Motor neuron (in vitro differentiated cells): Measurements from ENCODE around the gene LAMTOR4. TPM values are rescaled to one million over a fixed set of nuclear protein-coding genes. Genes with fewer than 3 reads are reported as not detected.

Experiments used
- ATAC-seq, 8 experiments: fragments of 200-7000 bp; cut with Tn5 transposase; replicated peaks in 6 of 8; 2 replicates each; pipeline ENCODE4 v1.8.0; 2021; ENCODE audit warnings: mild to moderate bottlenecking in 8 of 8, moderate library complexity in 8 of 8
- H3K27ac ChIP-seq, 2 donors: fragments of 250-450 bp; sonication (Bioruptor Pico); 2 replicates each; pipeline ENCODE4 v1.9.0; 2021; ENCODE audit warnings: antibody characterized with exemption in 2 of 2, mild to moderate bottlenecking in 2 of 2, moderate library complexity in 1 of 2
- H3K4me1 ChIP-seq, 2 donors: fragments of 250-450 bp; sonication (Bioruptor Pico); replicated peaks in 1 of 2; 2 replicates each; pipeline ENCODE4 v1.6.1; 2021; ENCODE audit warnings: antibody characterized with exemption in 2 of 2, mild to moderate bottlenecking in 2 of 2, moderate library complexity in 1 of 2
- H3K4me3 ChIP-seq, 5 donors: fragments of 250-450 bp; sonication (Bioruptor Pico); 2 replicates each; pipeline ENCODE4 v1.9.0; 2021; ENCODE audit warnings: antibody characterized with exemption in 5 of 5, mild to moderate bottlenecking in 5 of 5, moderate library complexity in 4 of 5
- WGBS, 10 experiments: fragments of 450-650 bp; shearing (Covaris generic); methylation state at CpG; one replicate each; pipeline ENCODE4 v1.0.0; 2022; 5-methylcytosine and 5-hydroxymethylcytosine counted together
- in situ Hi-C, 9 experiments: fragments of 400-800 bp; cut with MboI; loops; one replicate each; pipeline ENCODE4 v1.15.0; 2021; ENCODE audit warnings: low sequenced_read_pairs in 9 of 9, low pct_unique_long_range_greater_than_20kb in 2 of 9; ENCODE audit not compliant: unreplicated experiment in 9 of 9
- total RNA-seq, 8 experiments: library from RNA; unstranded; fragments of 300-600 nt; gene quantifications; 2 replicates each; pipeline versions ENCODE4 v1.2.3 to v1.2.4, GENCODE V29; 2022

Gene LAMTOR4
- total RNA-seq, 8 experiments from 2014 or later: 74.0 to 145 (median 111) TPM

DNA sequence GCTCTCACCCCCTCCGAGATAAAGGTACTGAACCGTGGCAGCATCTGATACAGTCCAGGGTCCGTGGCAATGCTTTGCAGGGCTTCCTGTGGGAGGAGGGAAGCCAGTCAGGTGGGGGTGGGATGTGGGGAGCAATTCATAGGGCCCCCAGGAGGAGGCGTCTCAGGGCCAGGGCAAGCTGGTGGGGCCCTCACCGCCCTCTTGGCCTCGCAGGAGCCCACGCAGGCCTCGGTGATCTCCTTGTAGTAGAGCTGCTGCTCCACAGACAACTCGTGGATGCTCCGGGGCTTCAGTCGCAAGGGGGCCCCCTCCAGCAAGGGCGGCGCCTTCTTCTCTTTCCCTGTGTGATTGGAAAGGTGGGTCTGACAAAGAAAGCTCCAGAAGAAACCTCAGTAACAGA, 36.8 kb upstream of the LAMTOR4 start:
- Histone ChIP-seq H3K27ac (no peak overlapping the region), H3K4me1 (no peaks in the 10 kb centered on the region), H3K4me3 (no peak overlapping the region)
- in situ Hi-C loops: no loop called here
- 92 to 100% methylated on average over 5 to 8 of the region's 13 CpGs; no CpG with 5 or more reads in 8 of the 10 experiments for WGBS, 10 experiments
- peak in 1 of 8 experiments; percentile 9 for ATAC-seq

GRCh38 chr7:100115026-100115425, 33.7 kb upstream of the LAMTOR4 start:
- Histone ChIP-seq H3K4me3 (no peak overlapping the region), H3K4me1 (peaks cover 0 to 5% of the 10 kb centered on the region in 2 donors), H3K27ac (no peak overlapping the region)
- in situ Hi-C loops: no loop called here
- ATAC-seq: no peak
- 73 to 100% (median 99%) methylated on average over 2 to 5 of the region's 7 CpGs; no CpG with 5 or more reads in 6 of the 10 experiments for WGBS, 10 experiments

GRCh38 chr7:100118388-100119071, 30.2 kb upstream of the LAMTOR4 start:
- ATAC-seq: no peak
- in situ Hi-C loops: no loop called here
- H3K4me3 ChIP-seq: peak overlapping the region; percentile 81 to 89 (median 88)
- H3K27ac ChIP-seq: peak overlapping the region; percentile 98
- H3K4me1 ChIP-seq: peaks cover 4 to 9% of the 10 kb centered on the region in 2 donors
- 0 to 56% (median 21%) methylated on average over 3 to 10 of the region's 18 CpGs for WGBS, 10 experiments

GRCh38 chr7:100119072-100119969, 29.4 kb upstream of the LAMTOR4 start, which contains the start of the genes CNPY4 and TAF6:
CNPY4 (plus strand) TSS chr7:100119634; CDS start chr7:100119745, 111 bp downstream.
TAF6 (minus strand) TSS chr7:100119358; CDS start chr7:100114209, 5,149 bp downstream.
- H3K27ac ChIP-seq: peak within 1 kb of the TSS; percentile 98
- peak within 1 kb of the TSS; percentile 81 to 89 (median 88) for H3K4me3 ChIP-seq
- in situ Hi-C loops: no loop called here
- WGBS, 10 experiments: 0 to 7% (median 2%) methylated on average over 1 to 22 of the region's 49 CpGs; no CpG with 5 or more reads in 2 of the 10 experiments
- ATAC-seq: peak; percentile 83 to 90 (median 86)
- peaks cover 4 to 9% of the 10 kb centered on the region in 2 donors for H3K4me1 ChIP-seq

- Histone ChIP-seq H3K4me1 (peaks cover 4 to 9% of the 10 kb centered on the region in 2 donors), H3K4me3 (peak overlapping the region; percentile 81 to 89 (median 88)), H3K27ac (peak overlapping the region; percentile 98)
- 0 to 50% (median 25%) methylated on average over 1 to 6 of the region's 19 CpGs; no CpG with 5 or more reads in 1 of the 10 experiments for WGBS, 10 experiments
- peak; percentile 28 to 69 (median 59) for ATAC-seq
- in situ Hi-C loops: no loop called here
Measured at GRCh38 chr7:100119970-100120732, 28.6 kb upstream of the LAMTOR4 start.

GRCh38 chr7:100120733-100121036, 28.0 kb upstream of the LAMTOR4 start:
- ATAC-seq: no peak
- peaks cover 4 to 9% of the 10 kb centered on the region in 2 donors for H3K4me1 ChIP-seq
- in situ Hi-C loops: no loop called here
- H3K27ac ChIP-seq: peak overlapping the region; percentile 32 to 98
- peak overlapping the region; percentile 81 to 89 (median 88) for H3K4me3 ChIP-seq
- WGBS, 10 experiments: 0 to 43% (median 0%) methylated on average over 1 of the region's 1 CpG; no CpG with 5 or more reads in 5 of the 10 experiments

DNA sequence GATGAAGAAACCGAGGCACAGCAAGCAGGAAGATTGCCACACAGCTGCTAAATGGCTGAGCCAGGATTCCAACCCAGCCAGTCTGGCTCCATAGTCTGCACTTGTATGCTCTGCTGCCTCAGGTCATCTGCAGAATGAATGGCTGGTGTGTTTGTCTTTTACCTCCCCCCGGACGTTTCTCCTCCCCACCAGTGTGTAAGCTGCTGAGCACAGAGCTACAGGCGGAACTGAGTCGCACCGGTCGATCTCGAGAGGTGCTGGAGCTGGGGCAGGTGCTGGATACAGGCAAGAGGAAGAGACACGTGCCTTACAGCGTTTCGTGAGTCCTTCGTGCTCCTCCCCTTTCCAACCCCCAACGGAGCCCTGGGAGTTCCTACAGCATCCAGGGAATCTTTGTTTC, 26.7 kb upstream of the LAMTOR4 start:
- ATAC-seq: no peak
- peaks cover 7 to 9% of the 10 kb centered on the region in 2 donors for H3K4me1 ChIP-seq
- H3K4me3 ChIP-seq: no peak overlapping the region
- 76 to 83% (median 79%) methylated on average over 2 to 11 of the region's 13 CpGs; no CpG with 5 or more reads in 6 of the 10 experiments for WGBS, 10 experiments
- H3K27ac ChIP-seq: no peak overlapping the region
- in situ Hi-C loops: no loop called here

- Histone ChIP-seq H3K27ac (no peak overlapping the region), H3K4me1 (peaks cover 7 to 9% of the 10 kb centered on the region in 2 donors), H3K4me3 (no peak overlapping the region)
- 100% methylated on average over 1 of the region's 1 CpG; no CpG with 5 or more reads in 9 of the 10 experiments for WGBS, 10 experiments
- in situ Hi-C loops: no loop called here
- no peak for ATAC-seq
Measured at GRCh38 chr7:100122568-100122967, 26.1 kb upstream of the LAMTOR4 start.

- Histone ChIP-seq H3K27ac (no peak overlapping the region), H3K4me3 (no peak overlapping the region), H3K4me1 (peaks cover 11 to 16% of the 10 kb centered on the region in 2 donors)
- in situ Hi-C loops: no loop called here
- 57 to 100% (median 88%) methylated on average over 1 to 4 of the region's 4 CpGs; no CpG with 5 or more reads in 2 of the 10 experiments for WGBS, 10 experiments
- ATAC-seq: peak in 1 of 8 experiments; percentile 9
Measured at GRCh38 chr7:100124301-100125230, 24.2 kb upstream of the LAMTOR4 start.

DNA sequence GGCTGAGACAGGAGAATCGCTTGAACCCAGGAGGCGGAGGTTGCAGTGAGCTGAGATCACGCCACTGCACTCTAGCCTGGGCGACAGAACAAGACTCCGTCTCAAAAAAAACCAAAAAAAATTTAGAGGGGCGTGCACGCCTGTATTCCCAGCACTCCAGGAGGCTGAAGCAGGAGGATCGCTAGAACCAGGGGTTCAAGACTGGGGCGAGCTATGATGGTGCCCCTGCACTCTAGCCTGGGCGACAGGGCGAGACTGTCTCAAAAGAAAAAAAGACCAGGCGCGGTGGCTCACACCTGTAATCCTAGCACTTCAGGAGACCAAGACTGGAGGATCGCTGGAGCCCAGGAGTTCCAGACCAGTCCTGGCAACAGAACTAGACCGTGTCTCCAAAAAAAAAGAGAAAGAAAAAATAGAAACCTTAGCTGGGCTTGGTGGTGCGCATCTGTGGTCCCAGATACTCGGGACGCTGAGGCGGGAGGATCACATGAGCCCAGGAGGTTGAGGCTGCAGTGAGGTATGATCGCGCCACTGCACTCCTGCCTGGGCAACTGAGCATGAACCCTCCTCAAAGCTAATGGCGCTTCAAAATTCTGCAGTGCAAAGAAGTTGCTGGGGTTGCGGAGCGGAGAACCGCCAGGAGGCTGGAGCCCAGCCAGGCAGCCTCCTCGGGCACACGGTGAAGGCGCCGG, 22.3 kb upstream of the LAMTOR4 start:
- in situ Hi-C loops: no loop called here
- H3K27ac ChIP-seq: peak overlapping the region; percentile 82 to 93
- ATAC-seq: peak in 4 of 8 experiments; percentile 14 to 30 (median 18)
- H3K4me3 ChIP-seq: peak overlapping the region; percentile 41 to 66 (median 53)
- 0 to 50% (median 10%) methylated on average over 2 to 10 of the region's 29 CpGs; no CpG with 5 or more reads in 1 of the 10 experiments for WGBS, 10 experiments
- peaks cover 7 to 12% of the 10 kb centered on the region in 2 donors for H3K4me1 ChIP-seq
